Measurements from ENCODE around the gene PPP6R3. TPM values are rescaled to one million over a fixed set of nuclear protein-coding genes. Genes with fewer than 3 reads are reported as not detected.
A peak's percentile ranks its signal among the peaks of the same experiment; 100 is the strongest.
"Not testable (repeated sequence)": the region's sequence is repeated elsewhere in the genome, so short reads cannot be mapped to it uniquely, and the experiment has no call there.

The PPP6R3 gene
- total RNA-seq, 2 donors from 2014 or later: 110 to 138 TPM

DNA sequence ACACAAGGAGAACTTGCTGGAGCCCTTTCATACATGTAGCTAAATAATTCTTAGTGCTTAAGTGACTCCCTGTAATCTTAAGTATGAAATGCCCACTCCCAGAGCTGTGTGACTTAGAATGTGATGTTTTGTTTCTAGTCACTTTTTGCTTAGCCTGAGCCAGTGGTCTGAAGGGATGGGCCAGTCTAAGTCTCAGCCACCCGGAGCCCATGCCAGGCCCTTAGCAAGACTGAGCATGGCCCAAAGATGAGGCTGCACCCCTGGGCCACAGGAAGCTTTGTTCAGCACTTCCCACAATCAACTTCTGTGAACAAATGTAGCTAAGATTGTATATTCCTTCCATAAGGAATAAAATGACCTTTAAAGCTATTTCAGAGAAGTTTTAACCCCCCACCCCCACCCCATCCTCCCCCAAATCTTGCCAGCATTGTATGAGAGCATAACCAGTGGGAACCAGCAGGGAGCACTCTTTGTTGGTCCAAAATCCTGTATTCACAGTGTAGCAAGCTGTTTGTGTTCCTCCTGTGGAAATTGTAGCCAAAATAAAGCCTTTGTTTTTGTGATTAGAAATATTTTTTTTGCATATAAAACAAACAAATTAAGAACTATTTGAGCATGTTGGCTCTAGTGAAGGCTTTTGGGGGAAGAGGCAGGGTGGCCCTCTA is 150.0 kb downstream of the PPP6R3 start:
- Mint-ChIP-seq H3K36me3 (ENCODE audit: low read depth) (peaks cover 100% of the 10 kb centered on the region), H3K4me3 (no peak overlapping the region), H3K27ac (peak overlapping the region; percentile 54), H3K27me3 (no peaks in the 10 kb centered on the region), H3K4me1 (no peaks in the 10 kb centered on the region), H3K9me3 (no peaks in the 10 kb centered on the region)
- ATAC-seq (replicated peaks): no peak

DNA sequence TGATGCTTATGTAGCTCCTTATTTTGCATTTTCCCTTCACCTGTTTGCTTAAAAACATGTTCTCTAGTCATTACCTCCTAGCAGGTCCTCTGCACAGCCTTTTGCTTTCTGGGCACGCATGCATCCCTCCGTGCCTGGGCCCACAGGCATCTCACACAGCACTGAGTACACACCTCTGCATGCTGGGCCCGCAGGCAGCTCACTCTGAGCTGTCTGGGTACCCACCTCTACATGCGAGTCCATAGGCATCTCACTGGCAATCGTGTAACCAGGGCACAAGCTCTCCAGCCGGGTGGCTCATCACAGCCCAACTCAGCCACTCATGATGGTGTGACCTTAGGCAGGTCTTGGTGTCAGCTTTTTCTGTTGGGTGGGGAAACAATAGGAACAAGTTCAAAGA is 155.1 kb downstream of the PPP6R3 start:
- Mint-ChIP-seq H3K36me3 (ENCODE audit: low read depth) (peaks cover 56% of the 10 kb centered on the region), H3K4me1 (no peaks in the 10 kb centered on the region), H3K27ac (no peak overlapping the region), H3K27me3 (no peaks in the 10 kb centered on the region), H3K4me3 (no peak overlapping the region), H3K9me3 (no peaks in the 10 kb centered on the region)
- no peak for ATAC-seq (replicated peaks)

DNA sequence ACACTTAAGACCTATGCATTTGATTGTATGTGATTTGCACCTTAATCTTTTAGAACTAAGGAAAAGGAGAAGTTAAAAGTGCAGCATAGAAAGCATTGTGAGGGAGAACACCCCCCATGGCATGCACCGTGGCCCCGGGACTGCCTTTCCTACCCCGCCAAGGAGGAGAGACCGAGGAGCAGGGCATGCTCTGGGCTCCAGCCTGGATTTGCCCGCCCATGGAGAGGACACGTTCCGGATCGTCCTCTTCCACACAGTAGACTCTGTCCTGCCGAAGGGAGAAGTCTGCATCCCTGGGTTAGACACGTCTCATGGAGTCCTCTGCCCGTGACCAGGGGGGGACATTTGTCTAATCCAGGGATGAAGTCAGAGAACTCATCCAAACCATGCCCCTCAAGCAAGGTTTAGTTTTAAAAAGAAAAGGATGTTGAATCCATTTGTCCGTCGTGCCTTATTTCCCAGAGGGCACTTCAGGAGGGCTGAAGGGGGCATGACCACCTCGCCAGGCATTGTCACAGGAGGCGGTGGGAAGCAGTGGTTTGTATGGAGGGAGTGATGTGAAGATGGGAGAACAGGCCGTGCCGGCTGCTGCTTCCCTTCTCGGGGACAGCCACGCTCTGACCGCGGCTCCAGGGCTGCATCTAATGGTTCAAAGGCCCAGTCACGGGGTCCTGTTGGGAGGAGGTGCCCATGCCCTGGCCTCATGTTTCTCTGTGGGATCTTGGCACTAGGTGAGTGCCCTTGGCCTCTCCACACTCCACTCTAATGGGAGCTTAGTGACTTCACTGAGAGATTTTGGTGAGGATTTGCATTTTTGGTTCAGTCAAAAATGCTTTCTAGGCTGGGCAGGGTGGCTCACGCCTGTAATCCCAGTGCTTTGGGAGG is 157.6 kb downstream of the PPP6R3 start:
- no peak overlapping the region for H3K27ac Mint-ChIP-seq
- no peaks in the 10 kb centered on the region for H3K9me3 Mint-ChIP-seq
- H3K27me3 Mint-ChIP-seq: no peaks in the 10 kb centered on the region
- H3K4me1 Mint-ChIP-seq: no peaks in the 10 kb centered on the region
- no peak for ATAC-seq (replicated peaks)
- H3K36me3 Mint-ChIP-seq (ENCODE audit: low read depth): peaks cover 31% of the 10 kb centered on the region
- no peak overlapping the region for H3K4me3 Mint-ChIP-seq

DNA sequence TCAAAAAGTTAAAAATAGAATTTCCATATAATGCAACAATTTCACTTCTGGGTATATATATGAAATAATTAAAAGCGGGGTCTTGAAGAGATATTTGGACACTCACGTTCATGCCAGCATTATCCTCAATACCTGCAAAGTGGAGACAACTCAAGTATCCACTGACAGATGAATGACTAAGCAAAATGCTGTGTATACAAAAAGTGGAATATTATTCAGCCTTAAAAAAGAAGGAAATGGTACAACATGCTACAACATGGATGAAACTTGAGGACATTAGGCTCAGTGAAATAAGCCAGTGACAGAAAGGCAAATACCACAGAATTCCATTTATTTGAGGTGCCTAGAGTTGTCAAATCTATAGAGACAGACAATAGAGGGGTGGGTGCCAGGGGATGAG is 161.3 kb downstream of the PPP6R3 start:
- Mint-ChIP-seq H3K27ac (no peak overlapping the region), H3K9me3 (no peaks in the 10 kb centered on the region), H3K4me3 (no peak overlapping the region), H3K27me3 (peaks cover 8% of the 10 kb centered on the region), H3K4me1 (no peaks in the 10 kb centered on the region), H3K36me3 (ENCODE audit: low read depth) (no peaks in the 10 kb centered on the region)
- ATAC-seq (replicated peaks): no peak

DNA sequence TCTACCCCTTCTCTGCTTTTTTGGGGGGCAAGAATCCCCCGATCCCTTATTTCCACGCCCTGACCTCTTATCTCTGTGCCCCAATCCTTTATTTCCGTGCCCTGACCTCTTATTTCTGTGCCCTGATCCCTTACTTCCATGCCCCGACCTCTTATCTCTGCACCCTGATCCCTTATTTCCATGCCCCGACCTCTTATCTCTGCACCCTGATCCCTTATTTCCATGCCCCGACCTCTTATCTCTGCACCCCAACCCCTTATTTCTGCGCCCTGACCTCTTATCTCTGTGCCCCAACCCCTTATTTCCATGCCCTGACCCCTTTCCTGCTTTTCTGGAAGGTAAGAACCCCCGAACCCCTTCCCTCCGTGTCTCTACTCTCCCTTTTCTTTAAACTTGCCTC is 163.2 kb downstream of the PPP6R3 start:
- not testable (repeated sequence) for H3K27me3 Mint-ChIP-seq; H3K36me3 Mint-ChIP-seq (ENCODE audit: low read depth); H3K4me3 Mint-ChIP-seq; ATAC-seq (replicated peaks); H3K27ac Mint-ChIP-seq; H3K9me3 Mint-ChIP-seq; H3K4me1 Mint-ChIP-seq

DNA sequence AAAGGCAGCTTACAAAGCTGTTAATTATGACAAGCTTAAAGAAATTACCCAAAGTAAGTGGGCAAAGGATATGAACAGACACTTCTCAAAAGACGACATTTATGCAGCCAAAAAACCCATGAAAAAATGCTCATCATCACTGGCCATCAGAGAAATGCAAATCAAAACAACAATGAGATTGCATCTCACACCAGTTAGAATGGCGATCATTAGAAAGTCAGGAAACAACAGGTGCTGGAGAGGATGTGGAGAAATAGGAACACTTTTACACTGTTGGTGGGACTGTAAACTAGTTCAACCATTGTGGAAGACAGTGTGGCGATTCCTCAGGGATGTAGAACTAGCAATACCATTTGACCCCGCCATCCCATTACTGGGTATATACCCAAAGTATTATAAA is 164.5 kb downstream of the PPP6R3 start:
- H3K9me3 Mint-ChIP-seq; H3K27ac Mint-ChIP-seq; H3K36me3 Mint-ChIP-seq (ENCODE audit: low read depth); H3K27me3 Mint-ChIP-seq; H3K4me1 Mint-ChIP-seq; H3K4me3 Mint-ChIP-seq; ATAC-seq (replicated peaks): not testable (repeated sequence)

DNA sequence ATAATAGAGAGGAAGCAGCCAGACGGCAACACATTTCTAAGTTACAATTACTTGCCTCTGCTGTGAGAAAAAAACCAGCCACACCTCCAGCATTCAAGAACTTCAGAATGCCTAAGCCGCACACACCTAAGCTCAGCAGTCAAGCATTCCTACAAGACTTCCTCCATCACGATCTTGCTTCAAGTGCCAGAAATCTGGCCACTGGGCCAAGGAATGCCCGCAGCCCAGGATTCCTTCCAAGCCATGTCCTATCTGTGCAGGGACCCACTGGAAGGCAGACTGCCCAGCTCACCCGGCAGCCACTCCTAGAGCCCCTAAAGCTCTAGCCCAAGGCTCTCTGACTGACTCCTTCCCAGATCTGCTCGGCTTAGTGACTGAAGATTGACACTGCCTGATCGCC is 165.7 kb downstream of the PPP6R3 start:
- ATAC-seq (replicated peaks); H3K4me1 Mint-ChIP-seq; H3K27ac Mint-ChIP-seq; H3K9me3 Mint-ChIP-seq; H3K4me3 Mint-ChIP-seq; H3K27me3 Mint-ChIP-seq; H3K36me3 Mint-ChIP-seq (ENCODE audit: low read depth): not testable (repeated sequence)

DNA sequence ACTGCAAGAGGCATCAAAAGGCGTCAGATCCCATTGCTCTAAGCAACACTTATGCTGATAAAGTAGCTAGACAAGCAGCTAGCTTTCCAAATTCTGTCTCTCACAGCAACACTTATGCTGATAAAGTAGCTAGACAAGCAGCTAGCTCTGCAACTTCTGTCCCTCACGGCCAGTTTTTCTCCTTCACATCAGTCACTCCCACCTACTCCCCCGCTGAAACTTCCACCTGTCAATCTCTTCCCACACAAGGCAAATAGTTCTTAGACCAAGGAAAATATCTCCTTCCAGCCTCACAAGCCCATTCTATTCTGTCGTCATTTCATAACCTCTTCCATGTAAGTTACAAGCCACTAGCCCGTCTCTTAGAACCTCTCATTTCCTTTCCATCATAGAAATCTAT is 168.3 kb downstream of the PPP6R3 start:
- not testable (repeated sequence) for H3K4me3 Mint-ChIP-seq; H3K9me3 Mint-ChIP-seq; H3K36me3 Mint-ChIP-seq (ENCODE audit: low read depth); H3K4me1 Mint-ChIP-seq; H3K27me3 Mint-ChIP-seq; H3K27ac Mint-ChIP-seq; ATAC-seq (replicated peaks)

DNA sequence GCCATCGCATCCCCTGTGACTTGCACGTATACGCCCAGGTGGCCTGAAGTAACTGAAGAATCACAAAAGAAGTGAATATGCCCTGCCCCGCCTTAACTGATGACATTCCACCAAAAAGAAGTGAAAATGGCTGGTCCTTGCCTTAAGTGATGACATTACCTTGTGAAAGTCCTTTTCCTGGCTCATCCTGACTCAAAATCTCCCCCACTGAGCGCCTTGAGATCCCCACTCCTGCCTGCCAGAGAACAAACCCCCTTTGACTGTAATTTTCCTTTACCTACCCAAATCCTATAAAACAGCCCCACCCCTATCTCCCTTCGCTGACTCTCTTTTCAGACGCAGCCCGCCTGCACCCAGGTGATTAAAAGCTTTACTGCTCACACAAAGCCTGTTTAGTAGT is 171.8 kb downstream of the PPP6R3 start:
- not testable (repeated sequence) for H3K4me1 Mint-ChIP-seq; H3K36me3 Mint-ChIP-seq (ENCODE audit: low read depth); H3K9me3 Mint-ChIP-seq; H3K4me3 Mint-ChIP-seq; H3K27ac Mint-ChIP-seq; ATAC-seq (replicated peaks)
- H3K27me3 Mint-ChIP-seq: peaks cover 21% of the 10 kb centered on the region

DNA sequence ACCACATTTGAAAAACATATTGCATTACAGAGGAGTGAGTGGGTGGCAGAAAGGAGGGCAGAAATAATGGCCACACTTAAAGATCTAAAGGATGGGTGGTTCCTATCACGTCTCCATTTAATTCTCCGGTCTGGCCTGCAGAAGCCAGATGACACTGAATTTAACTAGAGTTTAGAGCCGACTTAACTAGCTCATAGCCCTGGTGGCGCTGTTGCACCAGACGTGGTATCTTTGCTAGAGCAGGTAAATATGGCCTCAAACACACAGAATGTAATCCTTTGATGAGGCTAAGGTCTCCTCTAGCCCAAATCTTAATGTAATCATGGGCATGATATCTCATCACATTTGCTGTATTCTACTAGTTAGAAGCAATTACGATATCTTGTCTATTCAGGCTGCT is 172.2 kb downstream of the PPP6R3 start:
- Mint-ChIP-seq H3K4me3 (no peak overlapping the region), H3K27me3 (peaks cover 21% of the 10 kb centered on the region), H3K4me1 (no peaks in the 10 kb centered on the region), H3K36me3 (ENCODE audit: low read depth) (no peaks in the 10 kb centered on the region), H3K9me3 (no peaks in the 10 kb centered on the region), H3K27ac (no peak overlapping the region)
- ATAC-seq (replicated peaks): peak; percentile 38

DNA sequence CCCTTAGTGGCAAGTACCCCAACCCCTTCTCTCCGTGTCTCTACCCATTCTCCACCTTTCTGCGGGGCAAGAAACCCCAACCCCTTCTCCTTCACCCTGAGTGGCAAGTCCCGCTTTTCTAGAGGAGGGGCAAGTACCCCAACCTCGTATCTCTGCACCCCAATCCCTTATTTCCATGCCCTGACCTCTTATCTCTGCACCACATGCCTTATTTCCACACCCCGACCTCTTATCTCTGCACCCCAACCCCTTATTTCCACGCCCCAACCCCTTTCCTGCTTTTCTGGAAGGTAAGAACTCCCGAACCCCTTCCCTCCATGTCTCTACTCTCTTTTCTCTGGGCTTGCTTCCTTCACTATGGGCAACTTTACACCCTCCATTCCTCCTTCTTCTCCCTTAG is 174.1 kb downstream of the PPP6R3 start:
- not testable (repeated sequence) for H3K4me1 Mint-ChIP-seq; ATAC-seq (replicated peaks); H3K27ac Mint-ChIP-seq; H3K4me3 Mint-ChIP-seq; H3K9me3 Mint-ChIP-seq; H3K36me3 Mint-ChIP-seq (ENCODE audit: low read depth)
- peaks cover 21% of the 10 kb centered on the region for H3K27me3 Mint-ChIP-seq

DNA sequence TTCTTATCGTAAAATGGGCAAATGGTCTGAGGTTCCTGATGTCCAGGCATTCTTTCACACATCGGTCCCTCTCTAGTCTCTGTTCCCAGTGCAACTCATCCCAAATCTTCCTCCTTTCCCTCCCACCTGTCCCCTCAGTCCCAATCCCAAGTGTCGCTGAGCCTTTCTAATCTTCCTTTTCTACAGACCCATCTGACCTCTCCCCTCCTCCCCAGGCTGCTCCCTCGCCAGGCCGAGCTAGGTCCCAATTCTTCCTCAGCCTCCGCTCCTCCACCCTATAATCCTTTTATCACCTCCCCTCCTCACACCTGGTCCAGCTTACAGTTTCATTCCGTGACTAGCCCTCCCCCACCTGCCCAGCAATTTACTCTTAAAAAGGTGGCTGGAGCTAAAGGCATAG is 174.6 kb downstream of the PPP6R3 start:
- H3K4me3 Mint-ChIP-seq; H3K36me3 Mint-ChIP-seq (ENCODE audit: low read depth); H3K27ac Mint-ChIP-seq; ATAC-seq (replicated peaks); H3K9me3 Mint-ChIP-seq; H3K4me1 Mint-ChIP-seq: not testable (repeated sequence)
- H3K27me3 Mint-ChIP-seq: peaks cover 21% of the 10 kb centered on the region

DNA sequence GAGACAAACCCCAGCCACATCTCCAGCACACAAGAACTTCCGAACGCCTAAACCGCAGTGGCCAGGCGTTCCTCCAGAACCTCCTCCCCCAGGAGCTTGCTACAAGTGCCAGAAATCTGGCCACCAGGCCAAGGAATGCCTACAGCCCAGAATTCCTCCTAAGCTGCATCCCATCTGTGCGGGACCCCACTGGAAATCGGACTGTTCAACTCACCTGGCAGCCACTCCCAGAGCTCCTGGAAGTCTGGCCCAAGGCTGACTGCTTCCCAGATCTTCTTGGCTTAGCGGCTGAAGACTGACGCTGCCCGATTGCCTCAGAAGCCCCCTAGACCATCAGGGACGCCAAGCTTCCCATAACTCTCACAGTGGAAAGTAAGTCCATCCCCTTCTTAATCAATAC is 175.3 kb downstream of the PPP6R3 start:
- H3K36me3 Mint-ChIP-seq (ENCODE audit: low read depth); H3K27ac Mint-ChIP-seq; ATAC-seq (replicated peaks); H3K9me3 Mint-ChIP-seq; H3K4me1 Mint-ChIP-seq; H3K4me3 Mint-ChIP-seq: not testable (repeated sequence)
- peaks cover 21% of the 10 kb centered on the region for H3K27me3 Mint-ChIP-seq

DNA sequence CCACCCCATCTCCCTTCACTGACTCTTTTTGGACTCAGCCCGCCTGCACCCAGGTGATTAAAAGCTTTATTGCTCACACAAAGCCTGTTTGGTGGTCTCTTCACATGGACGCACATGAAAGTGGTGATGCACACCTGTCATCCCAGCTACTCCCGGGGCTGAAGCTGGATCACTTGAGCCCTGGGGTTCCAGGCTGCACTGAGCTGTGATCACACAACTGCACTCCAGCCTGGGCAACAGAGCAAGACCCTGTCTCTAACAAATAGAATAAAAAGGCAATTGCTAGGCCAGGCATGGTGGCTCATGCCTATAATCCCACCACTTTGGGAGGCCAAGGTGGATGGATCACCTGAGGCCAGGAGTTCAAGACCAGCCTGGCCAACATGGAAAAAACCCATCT is 178.8 kb downstream of the PPP6R3 start:
- H3K27ac Mint-ChIP-seq; ATAC-seq (replicated peaks); H3K4me3 Mint-ChIP-seq; H3K36me3 Mint-ChIP-seq (ENCODE audit: low read depth); H3K4me1 Mint-ChIP-seq; H3K9me3 Mint-ChIP-seq: not testable (repeated sequence)
- peaks cover 22% of the 10 kb centered on the region for H3K27me3 Mint-ChIP-seq

DNA sequence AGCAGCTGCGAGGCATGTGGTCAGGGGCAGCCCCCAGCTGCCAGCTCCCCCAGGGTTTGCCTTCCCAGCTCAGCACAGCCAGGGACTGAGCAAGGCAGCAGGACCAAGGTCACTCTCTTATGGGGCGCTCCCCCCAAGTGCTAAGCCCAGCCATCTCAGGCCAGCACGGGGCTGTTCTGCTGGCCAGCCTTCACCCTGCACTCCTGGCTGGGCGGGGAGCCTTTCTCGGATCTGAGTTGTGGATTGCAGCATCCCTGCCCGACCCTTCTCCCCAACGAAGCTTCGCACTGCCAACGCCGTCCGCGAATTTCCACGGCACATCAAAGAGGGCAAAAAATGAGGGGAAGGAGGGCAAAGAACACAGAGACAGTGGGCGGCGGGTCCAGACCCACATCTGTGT is 181.3 kb downstream of the PPP6R3 start:
- ATAC-seq (replicated peaks): no peak
- Mint-ChIP-seq H3K27me3 (peaks cover 4% of the 10 kb centered on the region), H3K27ac (no peak overlapping the region), H3K9me3 (peaks cover 4% of the 10 kb centered on the region), H3K36me3 (ENCODE audit: low read depth) (no peaks in the 10 kb centered on the region), H3K4me1 (no peaks in the 10 kb centered on the region), H3K4me3 (no peak overlapping the region)

Data from activated T-helper 17 cell treated with anti-CD3 and anti-CD28 coated beads, Interleukin-2, amount 50 U/mL, for 72 hours (primary cell).